ENCODE data around the gene TFEB. TPM values are rescaled to one million over a fixed set of nuclear protein-coding genes. Genes with fewer than 3 reads are reported as not detected.

TFEB gene
- polyA plus RNA-seq, 1 donor = 5.8 TPM

DNA sequence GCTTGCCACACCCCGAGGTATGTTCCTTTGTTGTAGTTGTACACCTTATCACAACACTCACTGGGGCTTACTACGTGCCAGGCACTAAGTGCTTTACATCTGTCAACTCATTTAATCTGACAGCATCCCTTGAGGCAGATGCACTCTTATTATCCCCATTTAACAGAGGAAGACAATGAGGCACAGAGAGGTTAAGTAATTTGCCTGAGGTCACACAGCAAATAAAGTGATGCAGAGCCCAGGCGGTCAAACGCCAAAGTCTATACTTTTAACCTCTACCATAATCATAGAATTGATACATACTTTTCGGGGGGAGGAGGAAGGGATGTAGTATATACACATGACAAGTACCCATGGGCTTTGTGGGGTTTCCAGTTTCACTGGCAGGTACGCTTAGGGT is 59.4 kb downstream of the TFEB start:
- DNase-seq (ENCODE audit: low read depth) = no peak

DNA sequence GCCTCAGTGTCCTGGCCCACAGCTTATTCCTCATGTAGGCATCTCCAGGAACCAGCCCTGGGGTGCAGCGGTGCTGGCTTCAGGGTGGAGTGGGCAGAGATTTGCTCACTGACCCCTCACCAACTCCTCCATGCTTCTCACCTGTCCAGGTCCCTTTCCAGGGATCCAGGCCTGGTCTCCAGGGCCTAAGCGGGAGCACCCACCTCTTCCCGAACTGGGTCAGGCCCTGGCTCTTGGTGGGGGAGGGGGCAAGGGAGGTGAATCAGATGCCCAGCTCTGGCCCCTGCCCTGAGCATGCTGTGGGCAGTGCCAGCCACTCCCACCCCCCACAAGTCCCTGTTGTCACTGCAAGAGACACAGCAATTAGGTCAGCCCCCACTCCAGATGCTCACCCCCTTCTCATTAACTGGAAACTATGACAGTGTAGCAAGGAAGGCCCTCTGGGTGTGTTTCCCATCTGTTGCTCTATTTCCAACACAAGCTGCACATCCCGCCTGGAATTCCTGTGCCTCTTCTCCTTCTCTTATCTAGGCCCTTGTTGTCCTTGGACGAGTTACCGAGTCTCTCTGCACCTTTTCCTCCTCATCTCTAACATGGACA is 60.1 kb downstream of the TFEB start:
- DNase-seq (ENCODE audit: low read depth) = no peak

DNA sequence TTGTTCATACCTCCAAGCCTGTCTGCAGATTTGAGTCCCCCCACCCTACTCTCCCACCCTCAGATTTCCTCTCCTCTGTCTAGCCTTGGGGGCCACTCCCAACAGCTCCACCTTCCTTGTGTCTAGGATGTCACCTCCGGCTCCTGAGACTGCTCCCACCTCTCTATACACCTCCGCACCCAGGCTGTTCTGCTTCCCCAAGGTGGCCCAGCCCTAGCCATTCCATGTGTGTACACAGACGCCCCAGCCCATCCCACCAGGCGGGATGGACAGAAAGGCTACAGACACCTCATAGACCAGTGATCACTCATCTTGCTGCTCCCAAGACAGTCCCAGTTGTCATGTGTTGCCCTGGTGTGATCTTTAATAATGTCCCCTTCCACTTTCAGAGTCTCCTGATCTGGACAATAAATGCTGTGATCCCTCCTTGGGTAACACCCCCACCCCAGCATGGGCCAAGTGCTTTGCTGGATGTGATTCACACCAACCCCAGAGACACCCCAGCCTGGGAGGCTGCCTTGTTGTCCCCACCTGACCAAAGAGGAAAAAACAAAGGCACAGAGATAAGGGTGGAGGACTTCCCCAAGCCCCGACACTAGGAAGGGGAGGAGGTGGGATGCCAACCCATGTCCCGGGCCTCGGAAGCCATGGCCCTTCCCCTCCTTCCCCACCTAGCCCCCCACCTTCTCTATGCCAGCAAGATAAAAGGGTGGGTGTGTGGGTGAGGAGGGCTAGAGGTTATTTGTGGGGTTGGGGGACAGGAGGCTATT is 61.0 kb downstream of the TFEB start:
- DNase-seq (ENCODE audit: low read depth) = no peak

DNA sequence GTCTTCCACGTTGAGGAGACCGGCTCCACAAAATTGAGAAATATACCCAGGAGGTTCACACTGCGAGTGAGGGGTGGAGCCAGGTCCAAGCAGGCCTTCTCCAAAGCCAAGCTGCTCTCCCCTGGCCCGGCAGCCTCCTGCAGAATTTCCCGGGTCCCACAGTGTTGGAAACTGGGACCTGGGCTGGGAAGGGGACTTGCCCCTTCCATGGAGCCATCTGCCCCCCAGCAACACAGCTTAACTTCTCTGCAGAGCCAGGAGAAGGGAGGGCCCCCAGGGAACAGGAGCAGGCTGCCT is 61.8 kb downstream of the TFEB start:
- no peak for DNase-seq (ENCODE audit: low read depth)

DNA sequence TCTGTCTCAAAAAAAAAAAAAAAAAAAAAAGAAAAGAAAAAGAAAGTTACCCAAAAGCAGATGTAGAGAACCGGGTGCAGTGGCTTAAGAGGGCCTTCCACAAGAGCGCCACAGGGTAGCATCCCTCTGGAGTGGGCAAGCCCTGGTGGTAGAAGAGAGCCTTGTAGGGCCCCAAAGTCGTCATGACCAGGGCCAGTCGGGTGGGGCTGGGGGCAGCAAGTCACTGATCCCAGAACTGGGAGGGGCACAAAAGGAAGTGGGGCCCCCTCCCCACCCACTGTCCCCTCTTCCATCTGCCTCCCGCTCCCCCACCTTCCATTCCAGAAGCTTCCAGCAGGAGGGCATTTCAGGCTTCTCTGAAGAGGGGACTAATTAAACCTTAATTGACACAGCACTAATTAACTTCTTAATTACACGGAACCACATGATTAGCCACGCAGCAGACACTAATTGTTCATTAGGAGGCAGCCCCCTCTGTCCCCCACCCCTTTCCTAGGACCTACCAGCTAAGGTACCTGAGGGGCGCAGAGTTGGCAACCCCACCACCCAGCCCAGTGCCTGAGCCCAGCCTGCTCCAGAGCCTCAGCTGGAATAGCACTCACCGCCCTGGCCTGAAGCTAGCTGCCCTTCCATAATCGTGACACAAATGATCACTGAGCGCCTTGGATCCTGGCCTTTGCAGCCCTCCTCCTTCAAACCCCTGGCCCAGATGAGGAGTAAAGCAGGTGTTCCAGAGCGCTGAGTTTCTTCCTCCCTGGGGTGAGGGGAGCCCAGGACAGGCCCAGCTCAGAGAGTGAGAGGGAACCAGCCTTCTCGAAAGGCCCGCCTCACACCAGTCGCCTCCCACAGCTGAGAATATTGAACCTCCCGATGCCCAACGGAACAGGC is 62.3 kb downstream of the TFEB start:
- no peak for DNase-seq (ENCODE audit: low read depth)

DNA sequence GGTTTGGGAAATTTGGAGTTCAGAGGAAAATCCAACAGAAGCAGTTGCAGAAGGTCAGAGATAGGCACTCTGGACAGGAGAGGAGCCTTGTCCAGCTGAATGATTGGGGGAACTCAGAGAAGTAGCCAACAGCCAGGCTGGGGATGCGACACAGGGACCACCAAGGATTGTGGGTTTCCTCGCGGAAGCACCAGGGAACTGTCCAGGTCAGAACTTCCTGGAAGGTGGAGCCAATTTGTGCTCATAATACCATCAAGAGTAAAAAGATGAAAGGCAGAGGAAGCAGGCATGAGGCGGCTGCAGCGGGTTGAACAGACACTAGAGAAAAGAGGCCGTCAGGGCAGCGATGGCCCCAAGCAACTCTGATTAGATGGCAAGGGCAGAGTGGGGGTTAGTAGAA is 63.4 kb downstream of the TFEB start:
- DNase-seq (ENCODE audit: low read depth) = no peak

DNA sequence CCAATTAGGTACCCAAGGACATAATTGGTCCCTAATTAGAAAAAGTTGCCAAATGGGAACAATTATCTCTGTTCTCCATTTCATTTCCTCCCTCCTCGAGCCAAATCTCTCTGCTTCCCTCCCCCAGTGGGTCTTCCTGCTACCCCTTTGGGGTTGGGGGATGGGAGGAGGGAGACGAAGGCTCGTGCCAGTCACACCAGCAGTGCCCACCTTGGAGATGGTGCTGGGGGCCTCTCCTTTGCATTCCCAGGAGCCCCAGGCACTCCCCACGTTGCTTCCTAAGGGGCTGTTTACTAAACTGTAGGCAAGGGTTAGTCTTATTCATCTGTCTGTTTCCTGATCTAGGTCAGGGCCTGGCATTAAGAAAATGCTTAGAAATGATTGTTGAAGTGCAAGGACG is 64.0 kb downstream of the TFEB start:
- no peak for DNase-seq (ENCODE audit: low read depth)

DNA sequence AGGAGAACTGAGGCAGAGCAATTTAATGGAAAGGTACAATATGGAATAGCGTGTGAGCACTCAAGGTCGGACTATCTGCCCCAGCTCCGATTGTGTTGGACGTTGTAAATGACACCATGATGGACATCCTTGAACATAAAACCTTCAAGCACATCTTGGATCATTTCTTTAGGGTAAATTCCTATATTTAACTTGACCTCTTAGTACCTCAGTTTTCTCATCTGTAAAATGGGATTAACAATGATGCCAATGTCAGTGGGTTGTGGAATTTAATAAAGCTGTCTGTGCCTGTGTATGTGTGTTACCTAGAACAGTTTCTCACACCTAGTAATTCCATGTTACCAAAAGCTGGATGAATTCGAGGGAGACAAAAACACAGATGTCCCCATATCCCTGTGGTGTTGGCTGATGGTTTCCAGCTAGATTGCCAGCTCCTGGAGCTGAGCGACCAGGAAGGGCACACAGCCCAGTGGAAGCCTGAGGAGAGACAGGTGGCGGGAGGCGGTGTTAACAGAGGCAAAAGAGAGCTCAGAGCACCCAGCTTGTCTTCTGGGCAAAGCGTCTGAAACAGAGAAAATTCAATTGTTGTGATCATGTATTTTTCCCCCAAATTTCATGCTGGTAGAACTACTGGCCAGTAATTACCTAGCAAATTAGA is 64.6 kb downstream of the TFEB start:
- no peak for DNase-seq (ENCODE audit: low read depth)

DNA sequence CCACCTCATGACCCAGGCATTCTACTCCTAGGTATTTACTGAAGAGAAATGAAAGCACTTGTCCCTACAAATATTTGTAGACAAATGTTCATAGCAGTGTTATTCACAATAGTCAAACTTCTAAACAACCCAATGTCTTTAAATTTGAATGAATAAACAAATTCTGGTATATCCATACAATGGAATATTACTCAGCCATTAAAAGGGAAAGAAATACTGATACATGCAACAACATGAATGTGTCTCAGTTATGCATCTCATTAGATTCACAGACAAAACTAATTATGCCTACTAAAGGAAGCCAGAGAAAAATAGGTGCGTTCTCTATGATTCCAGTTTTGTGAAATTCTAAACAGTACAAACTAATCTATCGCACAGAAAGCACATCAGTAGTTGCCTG is 66.4 kb downstream of the TFEB start:
- DNase-seq (ENCODE audit: low read depth) = no peak

DNA sequence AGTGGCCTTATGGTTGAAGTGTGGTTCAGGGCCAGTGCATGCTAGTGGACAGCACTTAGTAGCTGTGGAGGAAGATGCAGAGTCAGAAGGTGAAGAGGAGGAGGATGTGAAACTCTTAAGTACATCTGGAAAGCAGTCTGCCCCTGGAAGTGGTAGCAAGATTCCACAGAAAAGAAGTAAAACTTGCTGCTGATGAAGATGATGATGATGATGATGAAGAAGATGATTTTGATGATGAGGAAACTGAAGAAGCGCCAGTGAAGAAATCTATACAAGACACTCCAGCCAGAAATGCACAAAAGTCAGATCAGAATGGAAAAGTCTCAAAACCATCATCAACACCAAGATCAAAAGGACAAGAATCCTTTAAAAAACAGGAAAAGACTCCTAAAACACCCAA is 68.2 kb downstream of the TFEB start:
- DNase-seq (ENCODE audit: low read depth) = no peak

DNA sequence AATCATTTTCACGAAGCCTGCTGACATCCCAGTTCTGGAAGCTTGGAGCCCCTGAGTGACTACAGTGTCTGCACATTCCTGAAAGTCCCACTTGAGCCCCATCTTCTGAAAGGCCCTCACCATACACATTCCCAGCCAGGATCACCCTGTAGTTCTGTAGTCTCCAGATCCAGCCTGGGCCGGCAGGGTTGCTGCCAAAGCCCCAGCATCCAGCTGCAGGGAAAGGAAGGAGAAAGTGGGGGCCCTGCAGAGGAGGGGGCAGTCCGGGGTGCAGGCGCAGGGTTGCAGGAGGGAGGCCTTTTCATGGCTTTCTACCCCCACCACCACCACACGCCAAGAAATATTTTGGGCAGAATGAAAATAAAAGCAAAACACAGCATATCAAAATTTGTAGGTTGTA is 71.1 kb downstream of the TFEB start:
- DNase-seq (ENCODE audit: low read depth) = no peak

DNA sequence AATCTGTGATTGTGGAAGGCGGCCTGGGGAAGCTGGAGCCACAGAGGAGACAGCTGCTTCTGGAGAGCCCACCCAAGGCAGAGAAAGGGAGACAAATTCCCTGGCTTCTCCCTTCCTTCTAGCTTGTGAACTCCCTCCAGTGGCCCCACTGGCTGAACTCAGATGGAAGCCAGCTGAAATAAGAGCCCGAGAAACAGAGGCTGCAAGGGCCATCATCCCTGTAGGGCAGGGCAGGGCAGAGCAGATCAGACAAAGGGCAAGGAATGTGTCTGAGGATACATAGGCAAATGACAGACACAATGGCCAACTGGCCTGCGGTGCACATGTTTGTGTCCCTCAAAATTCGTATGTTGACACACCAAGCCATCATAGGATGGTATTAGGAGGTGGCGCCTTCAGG is 71.8 kb downstream of the TFEB start:
- no peak for DNase-seq (ENCODE audit: low read depth)

DNA sequence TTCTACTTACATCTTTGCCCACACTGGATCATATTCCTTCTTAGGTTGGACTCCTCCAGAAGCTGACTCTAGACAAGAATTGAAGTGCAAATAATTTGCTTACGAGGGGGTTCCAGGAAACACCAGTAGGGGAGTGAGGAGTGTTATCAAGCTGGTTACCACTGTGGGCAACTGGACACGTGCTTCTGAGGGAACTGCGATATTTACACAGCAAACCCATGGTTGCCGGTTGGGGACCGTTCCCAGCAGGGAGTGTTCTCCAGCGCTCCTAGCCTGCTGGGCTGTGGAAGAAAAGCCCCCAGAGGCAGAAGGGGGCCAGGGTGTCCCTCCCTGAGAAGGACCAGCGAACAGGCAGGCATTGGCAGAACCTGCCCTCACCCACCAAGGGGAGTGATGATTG is 75.5 kb downstream of the TFEB start:
- DNase-seq (ENCODE audit: low read depth) = no peak

DNA sequence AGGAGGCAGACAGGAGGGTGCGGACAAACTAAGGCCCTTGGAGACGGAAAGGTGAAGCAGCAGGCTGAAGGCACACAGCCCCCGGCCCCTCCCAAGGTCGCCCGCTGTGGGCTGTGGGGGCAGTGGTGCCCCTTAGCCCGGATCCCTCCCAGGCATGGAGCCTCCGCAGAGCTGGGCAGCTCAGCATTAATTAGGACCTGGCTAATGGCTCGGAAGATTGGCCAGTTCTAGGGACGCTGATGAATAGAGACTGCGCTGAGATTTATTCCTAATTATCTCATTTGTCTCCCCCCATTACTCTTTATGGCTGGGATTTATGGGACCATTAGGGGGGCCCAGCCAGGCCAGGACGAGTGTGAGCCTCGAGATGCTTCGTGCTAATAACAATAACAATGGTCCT is 76.8 kb downstream of the TFEB start:
- no peak for DNase-seq (ENCODE audit: low read depth)

DNA sequence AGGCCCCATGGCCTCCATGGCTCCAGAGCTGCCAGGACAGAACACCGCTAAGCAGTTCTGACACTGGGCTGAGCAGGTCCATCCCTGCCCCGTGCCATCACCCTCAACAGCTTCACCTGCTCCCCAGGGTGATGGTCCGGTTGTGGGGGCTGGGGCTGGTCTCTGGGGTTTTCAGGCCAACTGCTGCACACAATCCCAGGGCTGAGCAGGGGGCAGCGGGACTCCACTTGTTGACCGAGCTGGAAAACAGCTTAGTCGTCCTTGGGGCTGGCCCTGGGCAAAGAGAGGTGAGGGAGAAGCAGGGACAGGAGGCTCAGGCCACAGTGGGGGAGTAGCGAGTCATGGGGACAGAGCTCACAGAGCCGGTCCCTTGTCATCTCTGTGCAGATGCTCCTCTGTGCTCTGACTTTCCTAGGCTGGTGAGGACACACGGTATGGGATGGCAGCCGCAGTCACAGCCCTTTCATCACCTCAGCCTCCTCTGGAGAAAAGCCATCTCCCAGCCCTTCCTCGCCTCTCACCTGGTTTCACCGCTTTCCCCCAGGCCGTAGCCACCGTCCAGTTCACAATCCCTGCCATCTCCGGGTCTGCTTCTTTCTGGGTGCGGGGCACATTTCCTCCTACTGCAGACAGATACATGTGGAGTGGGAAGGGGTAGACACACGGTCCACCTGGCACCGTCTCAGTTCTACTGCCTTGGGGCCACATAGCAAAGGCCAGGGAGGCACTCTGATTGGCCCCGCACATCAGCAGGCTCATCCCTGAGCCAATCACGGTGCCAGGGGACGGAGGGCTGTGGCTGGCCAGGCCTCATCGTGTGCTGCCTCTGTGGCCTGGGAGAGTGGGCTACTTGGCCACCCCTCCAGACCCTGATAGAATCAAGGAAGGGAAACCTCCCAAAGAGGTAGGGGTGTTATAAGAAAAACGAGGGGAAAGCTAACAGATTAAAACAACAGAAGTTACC is 78.0 kb downstream of the TFEB start:
- no peak for DNase-seq (ENCODE audit: low read depth)

DNA sequence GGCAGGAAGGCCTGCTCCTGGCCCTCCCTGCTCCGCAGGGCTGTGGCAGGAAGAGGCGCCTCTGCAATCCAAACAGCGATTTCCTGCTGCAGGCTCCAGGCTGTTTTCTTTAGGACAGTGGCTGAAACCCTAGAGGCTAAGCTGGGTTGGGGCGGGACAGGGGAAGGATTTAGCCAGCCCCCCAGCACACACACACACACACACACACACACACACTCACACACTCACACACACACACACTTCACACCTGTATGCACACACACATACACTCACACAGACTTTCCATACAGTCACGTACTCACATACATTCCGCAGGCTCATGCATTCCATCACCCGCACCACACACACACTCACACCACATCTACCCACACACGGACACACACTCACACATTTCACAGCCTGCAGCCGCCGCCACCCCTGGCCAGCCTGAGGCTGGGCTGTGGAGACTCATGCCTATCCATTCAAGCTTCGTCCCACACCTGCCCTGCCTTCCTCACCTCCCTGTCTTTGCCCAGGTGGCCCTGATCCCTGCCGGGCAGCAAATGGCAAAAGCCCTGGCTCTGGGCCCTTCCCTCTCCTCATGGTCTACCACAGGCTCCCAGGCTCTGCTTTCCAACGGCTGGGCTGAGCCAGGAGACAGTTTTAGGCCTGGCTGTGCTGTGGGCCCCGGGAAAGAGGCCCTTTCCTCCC is 79.3 kb downstream of the TFEB start:
- no peak for DNase-seq (ENCODE audit: low read depth)

DNA sequence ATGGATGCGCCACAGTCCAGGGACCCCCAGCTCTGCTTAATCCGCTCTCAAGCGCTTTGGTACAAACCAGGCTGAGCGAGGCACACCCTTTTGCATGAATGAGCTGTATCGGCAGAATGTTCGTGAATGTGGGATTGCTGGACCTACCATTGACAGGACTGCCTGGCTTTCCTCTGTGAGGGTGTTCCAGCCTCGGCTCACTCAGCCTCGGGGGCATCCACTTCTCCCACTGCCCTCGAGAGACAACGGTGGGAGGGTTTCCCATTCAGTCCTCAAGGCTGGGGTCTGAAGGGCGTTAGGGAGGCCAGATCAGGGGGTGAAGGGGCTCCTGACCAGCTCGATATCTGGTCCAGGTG is 79.8 kb downstream of the TFEB start:
- no peak for DNase-seq (ENCODE audit: low read depth)

DNA sequence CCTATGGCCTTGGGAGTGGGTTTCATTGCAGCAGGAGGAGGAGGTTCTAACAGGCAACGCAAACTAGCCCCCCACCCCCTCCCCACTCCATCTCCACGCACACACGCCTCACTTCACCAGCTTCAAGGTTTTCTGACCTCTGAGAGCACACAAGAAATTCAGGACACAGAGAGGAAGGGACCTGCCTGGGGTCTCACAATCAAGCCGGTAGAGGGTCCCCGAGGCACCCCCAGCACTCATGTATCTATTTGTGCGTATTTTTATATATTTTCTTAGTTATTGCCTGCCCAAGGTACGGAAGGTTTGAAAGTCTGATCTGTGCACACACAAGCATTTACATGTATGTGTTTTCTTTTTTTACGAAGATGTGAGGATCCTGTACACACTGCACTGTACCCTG is 80.2 kb downstream of the TFEB start:
- DNase-seq (ENCODE audit: low read depth) = no peak

DNA sequence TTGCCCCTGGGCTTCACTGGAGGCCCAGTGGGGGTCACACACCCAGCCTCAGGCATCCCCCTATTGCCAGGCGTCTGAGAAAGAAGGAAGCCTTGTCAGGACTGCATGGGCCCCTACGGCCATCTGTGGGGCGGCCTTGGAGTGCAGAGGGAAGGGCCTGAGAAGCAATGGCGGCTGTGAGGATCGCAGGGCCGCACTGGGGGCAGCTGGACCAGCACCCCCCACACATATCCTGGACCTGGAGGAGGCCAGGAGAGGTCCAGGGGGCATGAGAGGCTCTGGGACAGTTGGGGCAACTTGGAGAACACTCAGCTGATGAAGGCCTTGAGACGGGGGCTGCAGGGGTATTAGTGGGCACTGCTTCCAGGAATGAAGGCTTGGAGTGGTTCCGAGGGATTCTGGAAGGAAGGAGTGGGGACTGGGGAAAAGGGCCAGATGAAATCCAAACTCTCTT is 80.7 kb downstream of the TFEB start:
- no peak for DNase-seq (ENCODE audit: low read depth)

DNA sequence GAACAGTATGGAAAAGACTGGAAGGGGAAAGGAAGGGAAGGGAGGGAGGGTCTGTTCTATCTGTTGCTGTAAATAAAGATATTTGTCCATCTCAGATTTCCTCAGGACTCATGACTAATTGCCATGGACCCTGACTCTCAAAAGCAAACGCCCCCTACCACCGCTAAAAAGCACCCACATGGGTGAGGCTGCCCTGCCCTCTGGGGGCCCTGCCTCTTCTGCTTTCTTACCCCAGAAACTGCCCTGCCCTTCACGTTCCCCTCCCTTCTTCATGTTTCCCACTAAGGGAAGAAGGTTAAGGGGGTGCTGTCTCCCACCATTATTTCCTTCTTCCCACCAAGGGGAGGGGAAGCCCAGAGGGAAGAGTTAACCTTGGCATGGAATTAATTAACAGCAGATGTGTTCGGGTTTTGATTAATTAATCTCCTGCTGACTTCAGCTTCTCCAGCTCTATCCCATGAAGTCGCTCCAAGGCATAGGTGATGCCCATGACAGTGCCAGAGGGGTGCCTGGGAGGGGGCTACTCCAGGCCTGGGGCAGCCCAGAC is 81.2 kb downstream of the TFEB start:
- no peak for DNase-seq (ENCODE audit: low read depth)
